GM23338 (cell line): ENCODE measurements around the gene TXNRD1. TPM values are rescaled to one million over a fixed set of nuclear protein-coding genes. Genes with fewer than 3 reads are reported as not detected.

Experiments used
- ATAC-seq: fragments of 200-7000 bp; cut with Tn5 transposase; 3 replicates; pipeline ENCODE4 v1.9.1; 2020
- DNase-seq: peaks from one replicate; pipeline ENCODE4 v3.0.0-alpha.2; 2015; ENCODE audit warnings: low spot score
- H2AFZ ChIP-seq: fragments of 200-600 bp; sonication (generic); 2 replicates; pipeline ENCODE4 v1.8.0; 2016; ENCODE audit warnings: antibody characterized with exemption, mild to moderate bottlenecking, moderate library complexity
- H3F3A ChIP-seq: fragments of 200-600 bp; sonication (generic); replicated peaks from 2 replicates; pipeline ENCODE4 v1.8.0; 2017; ENCODE audit warnings: antibody characterized with exemption, mixed run types, low read depth
- H3K27ac ChIP-seq: fragments of 200-600 bp; sonication (generic); 2 replicates; pipeline ENCODE4 v1.6.1; 2016; ENCODE audit warnings: low read depth
- H3K27me3 ChIP-seq: fragments of 200-600 bp; sonication (generic); 2 replicates; pipeline ENCODE4 v1.8.0; 2016; ENCODE audit warnings: mild to moderate bottlenecking, mixed run types, moderate library complexity; ENCODE audit not compliant: insufficient read depth
- H3K36me3 ChIP-seq: fragments of 200-600 bp; sonication (generic); 2 replicates; pipeline ENCODE4 v1.8.0; 2016; ENCODE audit warnings: mild to moderate bottlenecking; ENCODE audit not compliant: insufficient read depth
- H3K4me1 ChIP-seq: fragments of 200-600 bp; sonication (generic); 2 replicates; pipeline ENCODE4 v1.8.0; 2016; ENCODE audit warnings: mild to moderate bottlenecking, moderate library complexity; ENCODE audit not compliant: insufficient read depth
- H3K4me2 ChIP-seq: fragments of 200-600 bp; sonication (generic); 2 replicates; pipeline ENCODE4 v1.7.1; 2017; ENCODE audit warnings: mixed run types
- H3K4me3 ChIP-seq: fragments of 200-600 bp; sonication (generic); 2 replicates; pipeline ENCODE4 v1.6.1; 2016; ENCODE audit warnings: mixed run types
- H3K79me2 ChIP-seq: fragments of 200-600 bp; sonication (generic); replicated peaks from 2 replicates; pipeline ENCODE4 v1.8.0; 2017; ENCODE audit warnings: mild to moderate bottlenecking; ENCODE audit not compliant: insufficient read depth
- H3K9me2 ChIP-seq: fragments of 200-600 bp; sonication (generic); 2 replicates; pipeline ENCODE4 v1.8.0; 2017; ENCODE audit not compliant: insufficient read depth
- H4K20me1 ChIP-seq: fragments of 200-600 bp; sonication (generic); replicated peaks from 2 replicates; pipeline ENCODE4 v1.8.0; 2017; ENCODE audit warnings: mild to moderate bottlenecking; ENCODE audit not compliant: insufficient read depth
- H3K27ac Mint-ChIP-seq: 2 replicates; pipeline ENCODE4 v1.8.0; 2020; ENCODE audit warnings: inconsistent platforms, mild to moderate bottlenecking, moderate library complexity, mixed read lengths
- H3K27me3 Mint-ChIP-seq: 3 replicates; pipeline ENCODE4 v1.8.0; 2022; ENCODE audit warnings: low read depth, mild to moderate bottlenecking, moderate library complexity, mixed read lengths, inconsistent platforms; ENCODE audit not compliant: insufficient read depth, poor library complexity
- H3K36me3 Mint-ChIP-seq: 3 replicates; pipeline ENCODE4 v1.8.0; 2021; ENCODE audit warnings: low read depth, mild to moderate bottlenecking, inconsistent platforms, moderate library complexity, mixed read lengths
- H3K4me1 Mint-ChIP-seq: 3 replicates; pipeline ENCODE4 v1.8.0; 2020; ENCODE audit warnings: mild to moderate bottlenecking, inconsistent platforms, mixed read lengths
- H3K4me3 Mint-ChIP-seq: 3 replicates; pipeline ENCODE4 v1.8.0; 2021; ENCODE audit warnings: moderate library complexity, mild to moderate bottlenecking, inconsistent platforms, mixed read lengths
- H3K9me3 Mint-ChIP-seq: 3 replicates; pipeline ENCODE4 v1.8.0; 2020; ENCODE audit warnings: moderate library complexity, mild to moderate bottlenecking, inconsistent platforms, mixed read lengths
- CREB1 ChIP-seq: fragments of 250-450 bp; sonication (Bioruptor Pico); IDR thresholded peaks from 2 replicates; pipeline ENCODE4 v1.5.0; 2020; ENCODE audit warnings: low read depth, mild to moderate bottlenecking, moderate library complexity
- CTCF ChIP-seq, 2 experiments: fragments of 200-600 bp in 1 of 2; sonication (generic) in 1 of 2; conservative IDR thresholded peaks; 2 replicates each; pipeline versions ENCODE4 v1.5.1 to v1.6.1; 2016 to 2017; ENCODE audit warnings: antibody characterized with exemption in 2 of 2, low read depth in 2 of 2, mild to moderate bottlenecking in 2 of 2, moderate library complexity in 1 of 2
- ETS1 ChIP-seq: IDR thresholded peaks from 2 replicates; pipeline ENCODE4 v1.6.1; 2016; ENCODE audit warnings: antibody characterized with exemption
- EZH2 ChIP-seq: fragments of 200-600 bp; sonication (generic); IDR thresholded peaks from one replicate; pipeline ENCODE4 v1.8.0; 2017; ENCODE audit warnings: antibody characterized with exemption, mild to moderate bottlenecking, low read depth; ENCODE audit not compliant: unreplicated experiment
- JUNB ChIP-seq: IDR thresholded peaks from one replicate; pipeline ENCODE4 v1.6.1; 2016; ENCODE audit warnings: antibody characterized with exemption; ENCODE audit not compliant: unreplicated experiment
- NANOG ChIP-seq: IDR thresholded peaks from 2 replicates; pipeline ENCODE4 v1.6.1; 2016; ENCODE audit warnings: antibody characterized with exemption, borderline replicate concordance
- STAT1 ChIP-seq: IDR thresholded peaks from one replicate; pipeline ENCODE4 v1.6.1; 2016; ENCODE audit warnings: antibody characterized with exemption; ENCODE audit not compliant: unreplicated experiment
- ZNF114 ChIP-seq: fragments of 250-450 bp; sonication (Bioruptor Pico); IDR thresholded peaks from 2 replicates; pipeline ENCODE4 v1.5.0; 2020; ENCODE audit warnings: mild to moderate bottlenecking, moderate library complexity
- polyA plus RNA-seq: library from polyadenylated mRNA; unstranded; fragments of >200 nt; fragmentation: Nextera tagmentation; extraction: Ambion mirVana; gene quantifications from 2 replicates; pipeline ENCODE4 v1.2.1, GENCODE V29; 2016
- total RNA-seq: library from RNA; depleted of rRNA; stranded (reverse); fragments of >200 nt; shearing (Covaris generic); gene quantifications from 2 replicates; pipeline ENCODE4 v1.2.3, GENCODE V29; 2014
- TF ChIP-seq, protein P1 (sequence below): IDR thresholded peaks from one replicate; pipeline ENCODE4 v1.6.1; 2018; ENCODE audit warnings: antibody characterized with exemption; ENCODE audit not compliant: unreplicated experiment

TXNRD1 gene
- total and polyA plus RNA-seq, 2 experiments from 2014 or later = 115 to 127 TPM

DNA sequence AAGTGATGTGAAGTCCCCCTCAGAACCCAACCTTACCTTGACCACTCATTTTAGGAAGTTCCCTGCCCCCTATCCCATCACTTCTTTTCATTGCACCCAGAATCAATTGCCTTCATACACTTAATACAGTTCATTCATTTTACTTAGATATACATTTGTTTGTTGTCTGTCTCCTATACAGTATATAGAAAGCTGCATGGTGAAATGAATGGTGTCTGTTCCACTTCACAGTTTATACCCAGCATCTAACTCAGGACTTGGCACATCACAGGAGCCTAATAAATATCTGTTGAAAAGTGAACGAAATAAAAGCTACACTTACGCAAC lies 38.3 kb upstream of the TXNRD1 start:
- ATAC-seq = no peak
- Mint-ChIP-seq H3K4me1 (no peaks in the 10 kb centered on the region), H3K9me3 (no peaks in the 10 kb centered on the region), H3K27ac (no peak overlapping the region), H3K27me3 (peaks cover 12% of the 10 kb centered on the region), H3K36me3 (no peaks in the 10 kb centered on the region), H3K4me3 (no peak overlapping the region)
- Histone ChIP-seq H3F3A (no peaks in the 10 kb centered on the region), H3K4me3 (no peak overlapping the region), H3K4me2 (no peak overlapping the region), H4K20me1 (no peaks in the 10 kb centered on the region), H3K79me2 (no peaks in the 10 kb centered on the region), H3K4me1 (no peaks in the 10 kb centered on the region), H3K27ac (no peak overlapping the region), H2AFZ (0 out of 2 replicates have a peak overlapping the region, but pooled peaks have one; percentile 4), H3K36me3 (no peaks in the 10 kb centered on the region), H3K9me2 (no peaks in the 10 kb centered on the region), H3K27me3 (no peaks in the 10 kb centered on the region)
- TF ChIP-seq EZH2 (no peak), ETS1 (no peak), ZNF114 (no peak), STAT1 (no peak), CREB1 (CRISPR knock-in tag) (no peak), CTCF (conservative IDR thresholded peaks at IDR 0.05; ENCODE audit: low read depth in 2 of 2) (no peak), JUNB (no peak), NANOG (no peak)
- no peak for DNase-seq

GRCh38 chr12:104177663-104178501 lies 37.7 kb upstream of the TXNRD1 start:
- ATAC-seq (no peak; the same call in 2 of the 3 replicates), DNase-seq (no peak)
- no peak overlapping the region for H3K4me3 ChIP-seq
- peaks cover 3% of the 10 kb centered on the region; the same call in 1 of the 3 replicates for H3K9me3 Mint-ChIP-seq
- no peaks in the 10 kb centered on the region for H3F3A ChIP-seq
- H3K4me1 Mint-ChIP-seq = no peaks in the 10 kb centered on the region
- no peaks in the 10 kb centered on the region for H3K9me2 ChIP-seq
- no peaks in the 10 kb centered on the region for H3K4me1 ChIP-seq
- H3K4me3 Mint-ChIP-seq = no peak overlapping the region
- no peaks in the 10 kb centered on the region for H4K20me1 ChIP-seq
- H3K27ac Mint-ChIP-seq = no peak overlapping the region
- no peaks in the 10 kb centered on the region for H3K36me3 Mint-ChIP-seq
- H2AFZ ChIP-seq = peak overlapping the region; percentile 4; the same call in 1 of the 2 replicates
- H3K4me2 ChIP-seq = no peak overlapping the region
- H3K27me3 ChIP-seq = no peaks in the 10 kb centered on the region
- H3K79me2 ChIP-seq = no peaks in the 10 kb centered on the region
- H3K36me3 ChIP-seq = no peaks in the 10 kb centered on the region
- no peak overlapping the region for H3K27ac ChIP-seq
- H3K27me3 Mint-ChIP-seq = peaks cover 9% of the 10 kb centered on the region
- TF ChIP-seq CTCF (conservative IDR thresholded peaks at IDR 0.05; ENCODE audit: low read depth in 2 of 2) = peak in 1 of 2 experiments; percentile 33; a peak in 2 of 4 replicates
- TF ChIP-seq, protein P1, sequence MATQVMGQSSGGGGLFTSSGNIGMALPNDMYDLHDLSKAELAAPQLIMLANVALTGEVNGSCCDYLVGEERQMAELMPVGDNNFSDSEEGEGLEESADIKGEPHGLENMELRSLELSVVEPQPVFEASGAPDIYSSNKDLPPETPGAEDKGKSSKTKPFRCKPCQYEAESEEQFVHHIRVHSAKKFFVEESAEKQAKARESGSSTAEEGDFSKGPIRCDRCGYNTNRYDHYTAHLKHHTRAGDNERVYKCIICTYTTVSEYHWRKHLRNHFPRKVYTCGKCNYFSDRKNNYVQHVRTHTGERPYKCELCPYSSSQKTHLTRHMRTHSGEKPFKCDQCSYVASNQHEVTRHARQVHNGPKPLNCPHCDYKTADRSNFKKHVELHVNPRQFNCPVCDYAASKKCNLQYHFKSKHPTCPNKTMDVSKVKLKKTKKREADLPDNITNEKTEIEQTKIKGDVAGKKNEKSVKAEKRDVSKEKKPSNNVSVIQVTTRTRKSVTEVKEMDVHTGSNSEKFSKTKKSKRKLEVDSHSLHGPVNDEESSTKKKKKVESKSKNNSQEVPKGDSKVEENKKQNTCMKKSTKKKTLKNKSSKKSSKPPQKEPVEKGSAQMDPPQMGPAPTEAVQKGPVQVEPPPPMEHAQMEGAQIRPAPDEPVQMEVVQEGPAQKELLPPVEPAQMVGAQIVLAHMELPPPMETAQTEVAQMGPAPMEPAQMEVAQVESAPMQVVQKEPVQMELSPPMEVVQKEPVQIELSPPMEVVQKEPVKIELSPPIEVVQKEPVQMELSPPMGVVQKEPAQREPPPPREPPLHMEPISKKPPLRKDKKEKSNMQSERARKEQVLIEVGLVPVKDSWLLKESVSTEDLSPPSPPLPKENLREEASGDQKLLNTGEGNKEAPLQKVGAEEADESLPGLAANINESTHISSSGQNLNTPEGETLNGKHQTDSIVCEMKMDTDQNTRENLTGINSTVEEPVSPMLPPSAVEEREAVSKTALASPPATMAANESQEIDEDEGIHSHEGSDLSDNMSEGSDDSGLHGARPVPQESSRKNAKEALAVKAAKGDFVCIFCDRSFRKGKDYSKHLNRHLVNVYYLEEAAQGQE = no peak
